Suprapubic skin (tissue), 4 donors: ENCODE data around the gene CYP2C18. TPM values are rescaled to one million over a fixed set of nuclear protein-coding genes. Genes with fewer than 3 reads are reported as not detected.
"Not testable (repeated sequence)": the region's sequence is repeated elsewhere in the genome, so short reads cannot be mapped to it uniquely, and the experiment has no call there.

Experiments used
- DNase-seq, 2 donors: peaks; one replicate each; pipeline ENCODE4 v3.0.0-alpha.2; 2019; ENCODE audit warnings: low spot score in 2 of 2
- H3K27ac ChIP-seq: fragments of 200-600 bp; sonication (generic); one replicate; pipeline ENCODE4 v1.5.1; 2019
- H3K27me3 ChIP-seq: fragments of 200-600 bp; sonication (generic); one replicate; pipeline ENCODE4 v1.5.1; 2019
- H3K36me3 ChIP-seq: fragments of 200-600 bp; sonication (generic); one replicate; pipeline ENCODE4 v1.5.1; 2019
- H3K4me1 ChIP-seq: fragments of 200-600 bp; sonication (generic); one replicate; pipeline ENCODE4 v1.5.1; 2019
- H3K4me3 ChIP-seq: fragments of 200-600 bp; sonication (generic); one replicate; pipeline ENCODE4 v1.5.1; 2019; ENCODE audit warnings: mild to moderate bottlenecking
- H3K9me3 ChIP-seq: fragments of 200-600 bp; sonication (generic); one replicate; pipeline ENCODE4 v1.5.1; 2019
- EP300 ChIP-seq: sonication (generic); formaldehyde crosslinking; IDR thresholded peaks from one replicate; pipeline ENCODE4 v1.6.1; 2017; ENCODE audit warnings: antibody characterized with exemption
- POLR2A ChIP-seq, 2 donors: fragments of 450-650 bp; IDR thresholded peaks; one replicate each; pipeline ENCODE4 v1.6.1; 2017; ENCODE audit warnings: antibody characterized with exemption in 2 of 2, mild to moderate bottlenecking in 2 of 2, moderate library complexity in 2 of 2
- POLR2AphosphoS5 ChIP-seq, 3 donors: sonication (generic); formaldehyde crosslinking; IDR thresholded peaks; one replicate each; pipeline ENCODE4 v1.6.1; 2017; ENCODE audit warnings: antibody characterized with exemption in 3 of 3
- WGBS: methylation state at CpG from one replicate; pipeline ENCODE4 v1.1.5; 2018; 5-methylcytosine and 5-hydroxymethylcytosine counted together
- total RNA-seq, 4 donors: library from RNA; depleted of rRNA; stranded (reverse); fragments of >200 nt; gene quantifications; one replicate each; pipeline ENCODE4 v1.1.0, GENCODE V29; 2016
- TF ChIP-seq, protein P1 (sequence below), 2 donors: fragments of 200-600 bp in 1 of 2; fragments of 450-650 bp in 1 of 2; sonication (generic) in 1 of 2; IDR thresholded peaks; one replicate each; pipeline ENCODE4 v1.5.1; 2016 to 2019; ENCODE audit warnings: antibody characterized with exemption in 2 of 2, mild to moderate bottlenecking in 1 of 2, moderate library complexity in 1 of 2

The CYP2C18 gene
- 10 to 100 TPM in 2 of 4 donors, 1 to 10 TPM in 2; 6.4 to 15.2 (median 11.1) TPM for total RNA-seq

DNA sequence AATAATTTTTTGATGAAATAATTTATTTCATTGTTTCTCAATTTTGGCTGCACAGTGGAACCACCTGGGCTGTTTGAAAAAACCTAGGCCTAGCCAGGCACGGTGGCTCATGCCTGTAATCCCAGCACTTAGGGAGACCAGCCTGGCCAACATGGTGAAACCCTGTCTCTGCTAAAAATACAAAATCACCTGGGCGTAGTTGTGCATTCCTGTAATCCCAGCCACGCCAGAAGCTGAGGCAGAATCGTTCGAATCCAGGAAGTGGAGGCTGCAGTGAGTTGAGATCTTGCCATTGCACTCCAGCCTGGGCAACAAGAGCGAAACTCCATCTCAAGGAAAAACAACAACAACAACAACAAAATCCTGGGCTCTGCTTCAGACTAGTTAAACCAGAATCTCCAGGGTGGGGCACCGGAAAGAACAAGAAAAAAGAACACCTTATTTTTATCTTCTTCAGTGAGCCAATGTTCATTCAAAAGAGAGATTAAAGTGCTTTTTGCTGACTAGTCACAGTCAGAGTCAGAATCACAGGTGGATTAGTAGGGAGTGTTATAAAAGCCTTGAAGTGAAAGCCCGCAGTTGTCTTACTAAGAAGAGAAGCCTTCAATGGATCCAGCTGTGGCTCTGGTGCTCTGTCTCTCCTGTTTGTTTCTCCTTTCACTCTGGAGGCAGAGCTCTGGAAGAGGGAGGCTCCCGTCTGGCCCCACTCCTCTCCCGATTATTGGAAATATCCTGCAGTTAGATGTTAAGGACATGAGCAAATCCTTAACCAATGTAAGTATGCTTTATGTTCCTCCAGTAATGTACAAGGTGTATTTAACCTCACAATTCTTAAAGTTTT, at the start of gene CYP2C18:
Gene CYP2C18 (plus strand): TSS at position 516 of the 841 bp plus-strand sequence. CDS start 91 bp downstream, at position 607.
- no peaks in the 10 kb centered on the region for H3K9me3 ChIP-seq
- H3K4me1 ChIP-seq: no peaks in the 10 kb centered on the region
- peak within 1 kb of the TSS; percentile 45 for H3K27ac ChIP-seq
- no peak for TF ChIP-seq EP300
- TF ChIP-seq, protein P1, sequence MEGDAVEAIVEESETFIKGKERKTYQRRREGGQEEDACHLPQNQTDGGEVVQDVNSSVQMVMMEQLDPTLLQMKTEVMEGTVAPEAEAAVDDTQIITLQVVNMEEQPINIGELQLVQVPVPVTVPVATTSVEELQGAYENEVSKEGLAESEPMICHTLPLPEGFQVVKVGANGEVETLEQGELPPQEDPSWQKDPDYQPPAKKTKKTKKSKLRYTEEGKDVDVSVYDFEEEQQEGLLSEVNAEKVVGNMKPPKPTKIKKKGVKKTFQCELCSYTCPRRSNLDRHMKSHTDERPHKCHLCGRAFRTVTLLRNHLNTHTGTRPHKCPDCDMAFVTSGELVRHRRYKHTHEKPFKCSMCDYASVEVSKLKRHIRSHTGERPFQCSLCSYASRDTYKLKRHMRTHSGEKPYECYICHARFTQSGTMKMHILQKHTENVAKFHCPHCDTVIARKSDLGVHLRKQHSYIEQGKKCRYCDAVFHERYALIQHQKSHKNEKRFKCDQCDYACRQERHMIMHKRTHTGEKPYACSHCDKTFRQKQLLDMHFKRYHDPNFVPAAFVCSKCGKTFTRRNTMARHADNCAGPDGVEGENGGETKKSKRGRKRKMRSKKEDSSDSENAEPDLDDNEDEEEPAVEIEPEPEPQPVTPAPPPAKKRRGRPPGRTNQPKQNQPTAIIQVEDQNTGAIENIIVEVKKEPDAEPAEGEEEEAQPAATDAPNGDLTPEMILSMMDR (IDR thresholded peaks at IDR 0.05): no peak
- TF ChIP-seq POLR2A (IDR thresholded peaks at IDR 0.05): no peak
- no peak for TF ChIP-seq POLR2AphosphoS5 (IDR thresholded peaks at IDR 0.05)
- 49% methylated on average over 10 of the region's 10 CpGs for WGBS
- no peaks in the 10 kb centered on the region for H3K36me3 ChIP-seq
- DNase-seq: no peak
- H3K27me3 ChIP-seq: no peaks in the 10 kb centered on the region
- H3K4me3 ChIP-seq: peak within 1 kb of the TSS; percentile 3

DNA sequence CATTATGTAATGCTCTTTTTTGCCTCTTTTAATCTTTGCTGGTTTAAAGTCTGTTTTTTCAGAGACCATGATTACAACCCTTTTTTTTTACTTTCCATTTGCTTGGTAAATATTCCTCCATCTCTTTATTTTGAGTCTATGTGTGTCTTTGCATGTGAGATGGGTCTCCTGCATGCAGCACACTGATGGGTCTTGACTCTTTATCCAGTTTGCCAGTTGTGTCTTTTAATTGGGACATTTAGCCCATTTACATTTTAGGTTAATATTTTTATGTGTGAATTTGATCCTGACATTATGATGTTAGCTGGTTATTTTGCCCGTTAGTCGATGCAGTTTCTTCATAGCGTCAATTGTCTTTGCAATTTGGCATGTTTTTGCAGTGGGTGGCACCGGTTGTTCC, 45.4 kb upstream of the CYP2C18 start:
- DNase-seq, H3K27me3 ChIP-seq, H3K4me3 ChIP-seq, H3K9me3 ChIP-seq, H3K27ac ChIP-seq, H3K4me1 ChIP-seq, H3K36me3 ChIP-seq: not testable (repeated sequence)
- whole genome bisulfite sequencing: 96% methylated on average over 4 of the region's 4 CpGs

DNA sequence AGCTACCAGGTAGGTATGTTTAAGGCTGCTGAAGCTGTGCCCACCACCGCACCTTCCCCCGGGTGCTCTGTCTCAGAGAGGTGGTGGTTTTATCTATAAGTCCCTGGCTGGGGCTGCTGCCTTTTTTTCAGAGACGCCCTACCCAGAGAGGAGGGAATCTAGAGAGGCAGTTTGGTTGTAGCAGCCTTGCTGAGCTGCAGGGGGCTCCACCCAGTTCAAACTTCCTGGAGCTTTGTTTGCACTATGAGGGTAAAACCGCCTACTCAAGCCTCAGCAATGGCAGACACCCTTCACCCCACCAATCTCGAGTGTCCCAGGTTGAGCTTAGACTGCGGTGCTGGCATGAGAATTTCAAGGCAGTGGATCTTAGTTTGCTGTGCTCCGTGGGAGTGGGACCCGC, 43.6 kb upstream of the CYP2C18 start:
- DNase-seq: no peak
- no peaks in the 10 kb centered on the region for H3K36me3 ChIP-seq
- no peak overlapping the region for H3K4me3 ChIP-seq
- H3K4me1 ChIP-seq: no peaks in the 10 kb centered on the region
- TF ChIP-seq, protein P1 (IDR thresholded peaks at IDR 0.05): no peak
- TF ChIP-seq POLR2AphosphoS5 (IDR thresholded peaks at IDR 0.05) (no peak), EP300 (no peak)
- H3K27ac ChIP-seq: no peak overlapping the region
- WGBS: 67% methylated on average over 1 of the region's 8 CpGs
- no peaks in the 10 kb centered on the region for H3K27me3 ChIP-seq
- peaks cover 6% of the 10 kb centered on the region for H3K9me3 ChIP-seq

DNA sequence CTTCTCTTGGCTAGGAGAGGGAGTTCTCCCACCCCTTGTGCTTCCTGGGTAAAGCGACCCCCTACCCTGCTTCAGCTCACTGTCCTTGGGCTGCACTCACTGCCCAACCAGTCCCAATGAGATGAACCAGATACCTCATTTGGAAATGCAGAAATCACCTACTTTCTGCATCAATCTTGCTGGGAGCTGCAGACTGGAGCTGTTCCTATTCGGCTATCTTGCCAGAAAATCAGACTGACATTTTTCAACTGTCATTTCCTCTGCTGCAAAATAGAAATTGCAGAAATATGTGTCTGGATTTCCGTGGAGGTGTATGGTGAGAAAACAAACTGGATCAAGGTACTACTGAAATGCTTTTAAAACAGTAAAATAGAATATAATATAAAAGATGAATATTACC, 43.0 kb upstream of the CYP2C18 start:
- Histone ChIP-seq H3K4me3 (no peak overlapping the region), H3K9me3 (peaks cover 6% of the 10 kb centered on the region), H3K4me1 (no peaks in the 10 kb centered on the region), H3K36me3 (no peaks in the 10 kb centered on the region), H3K27ac (no peak overlapping the region), H3K27me3 (no peaks in the 10 kb centered on the region)
- 37% methylated on average over 3 of the region's 3 CpGs for WGBS
- DNase-seq: no peak
- TF ChIP-seq POLR2AphosphoS5 (IDR thresholded peaks at IDR 0.05) (no peak), EP300 (no peak), POLR2A (IDR thresholded peaks at IDR 0.05) (no peak)
- TF ChIP-seq, protein P1 (IDR thresholded peaks at IDR 0.05): no peak

DNA sequence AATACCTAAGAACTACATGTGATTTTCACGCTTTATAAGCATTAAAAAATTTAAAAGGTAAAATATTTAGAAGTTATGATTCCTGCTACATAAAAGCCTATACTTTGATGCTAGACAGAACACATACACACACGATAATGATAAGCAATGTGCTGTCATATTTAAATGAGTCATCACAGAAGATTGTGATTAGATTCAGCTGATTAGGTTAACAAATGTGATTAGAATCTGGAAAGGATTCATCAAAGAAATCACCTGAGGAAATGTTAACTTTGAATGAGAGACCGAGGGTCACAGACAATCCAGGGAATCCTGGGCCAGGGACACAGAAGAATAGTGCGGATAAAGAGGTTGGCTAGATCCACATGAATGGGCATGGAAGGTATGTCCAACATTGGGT, 42.0 kb upstream of the CYP2C18 start:
- Histone ChIP-seq H3K9me3 (peaks cover 6% of the 10 kb centered on the region), H3K27ac (no peak overlapping the region), H3K4me1 (no peaks in the 10 kb centered on the region), H3K4me3 (no peak overlapping the region), H3K27me3 (no peaks in the 10 kb centered on the region), H3K36me3 (no peaks in the 10 kb centered on the region)
- TF ChIP-seq POLR2AphosphoS5 (IDR thresholded peaks at IDR 0.05) (no peak), POLR2A (IDR thresholded peaks at IDR 0.05) (no peak), EP300 (no peak)
- TF ChIP-seq, protein P1 (IDR thresholded peaks at IDR 0.05): no peak
- no peak for DNase-seq
- 60% methylated on average over 4 of the region's 4 CpGs for WGBS
